H1 (cell line): ENCODE data around the gene HOXA13. TPM values are rescaled to one million over a fixed set of nuclear protein-coding genes. Genes with fewer than 3 reads are reported as not detected.

Source experiments
- CTBP2 ChIP-seq: IDR thresholded peaks from 2 replicates; pipeline ENCODE4 v1.7.0; 2011; ENCODE audit warnings: borderline replicate concordance, mild to moderate bottlenecking, moderate library complexity, mixed read lengths, low read length; ENCODE audit not compliant: insufficient read depth, insufficient read length
- EZH2 ChIP-seq: fragments of 200-600 bp; sonication (generic); IDR thresholded peaks from 2 replicates; pipeline ENCODE4 v1.7.1; 2012; ENCODE audit warnings: low read depth, mild to moderate bottlenecking, moderate library complexity, low read length, inconsistent platforms; ENCODE audit not compliant: severe bottlenecking
- GTF2F1 ChIP-seq: IDR thresholded peaks from 2 replicates; pipeline ENCODE4 v1.6.1; 2012; ENCODE audit warnings: low read depth, low read length, improper control_type of control experiment, borderline replicate concordance
- KDM1A ChIP-seq: fragments of 200-600, 300-600 bp; sonication (generic); IDR thresholded peaks from 2 replicates; pipeline ENCODE4 v1.7.1; 2016; ENCODE audit warnings: mild to moderate bottlenecking, low read length, borderline replicate concordance
- KDM4A ChIP-seq: IDR thresholded peaks from one replicate; pipeline ENCODE4 v1.7.1; 2012; ENCODE audit warnings: low read depth, mild to moderate bottlenecking, moderate library complexity, low read length, inconsistent platforms; ENCODE audit not compliant: severe bottlenecking
- NANOG ChIP-seq: IDR thresholded peaks from 2 replicates; pipeline ENCODE4 v1.6.1; 2011; ENCODE audit warnings: low read length, low read depth, mild to moderate bottlenecking, inconsistent platforms; ENCODE audit not compliant: insufficient read depth, poor library complexity, severe bottlenecking
- NRF1 ChIP-seq: IDR thresholded peaks from 2 replicates; pipeline ENCODE4 v1.6.1; 2011; ENCODE audit warnings: mild to moderate bottlenecking, low read depth, low read length, improper control_type of control experiment
- PHF8 ChIP-seq: fragments of 200-600 bp; sonication (generic); conservative IDR thresholded peaks from 2 replicates; pipeline ENCODE4 v1.7.1; 2012; ENCODE audit warnings: low read depth, mild to moderate bottlenecking, inconsistent platforms, low read length, moderate library complexity
- POLR2A ChIP-seq, 2 experiments: IDR thresholded peaks; 1 replicate in 1 of 2; 2 replicates in 1 of 2; pipeline ENCODE4 v1.6.1; 2011; ENCODE audit warnings: low read depth in 2 of 2, low read length in 2 of 2, mild to moderate bottlenecking in 2 of 2; ENCODE audit errors: control extremely low read depth in 1 of 2
- POLR2AphosphoS5 ChIP-seq: IDR thresholded peaks from 2 replicates; pipeline ENCODE4 v1.6.1; 2011; ENCODE audit warnings: low read depth, low read length
- RAD21 ChIP-seq, 2 experiments: IDR thresholded peaks in 1 of 2; conservative IDR thresholded peaks in 1 of 2; 2 replicates each; pipeline ENCODE4 v1.6.1; 2011; ENCODE audit warnings: low read depth in 2 of 2, low read length in 2 of 2, improper control_type of control experiment in 1 of 2, inconsistent platforms in 1 of 2, mild to moderate bottlenecking in 1 of 2, moderate library complexity in 1 of 2
- RBBP5 ChIP-seq: IDR thresholded peaks from 2 replicates; pipeline ENCODE4 v1.7.1; 2012; ENCODE audit warnings: low read depth, mild to moderate bottlenecking, inconsistent platforms, low read length, moderate library complexity, borderline replicate concordance
- RNF2 ChIP-seq: fragments of 200-900, 300-1000 bp; sonication (generic); IDR thresholded peaks from 2 replicates; pipeline ENCODE4 v1.7.1; 2016; ENCODE audit warnings: borderline replicate concordance, low read depth, mild to moderate bottlenecking, antibody characterized with exemption, low read length; ENCODE audit not compliant: poor library complexity, severe bottlenecking; ENCODE audit errors: missing control alignments
- SIN3A ChIP-seq, 2 experiments: IDR thresholded peaks in 1 of 2; conservative IDR thresholded peaks in 1 of 2; 2 replicates each; pipeline ENCODE4 v1.6.1; 2011 to 2012; ENCODE audit warnings: low read length in 2 of 2, improper control_type of control experiment in 1 of 2, low read depth in 1 of 2, mild to moderate bottlenecking in 1 of 2
- SIX5 ChIP-seq: IDR thresholded peaks from 2 replicates; pipeline ENCODE4 v1.6.1; 2011; ENCODE audit warnings: mild to moderate bottlenecking, low read depth, low read length
- TAF7 ChIP-seq: optimal IDR thresholded peaks from 2 replicates; pipeline ENCODE3; 2011; ENCODE audit warnings: low read depth, mild to moderate bottlenecking, inconsistent platforms, low read length, moderate library complexity, borderline replicate concordance
- TBP ChIP-seq: IDR thresholded peaks from 2 replicates; pipeline ENCODE4 v1.6.1; 2011; ENCODE audit warnings: low read depth, low read length, improper control_type of control experiment
- TCF12 ChIP-seq: IDR thresholded peaks from 2 replicates; pipeline ENCODE4 v1.6.1; 2011; ENCODE audit warnings: low read depth, mild to moderate bottlenecking, low read length
- polyA plus RNA-seq, 7 experiments: library from polyadenylated mRNA; depleted of rRNA in 3 of 7; stranded (reverse) in 5 of 7; unstranded in 2 of 7; fragments of >200 nt in 5 of 7; fragments of 200-250 nt in 2 of 7; gene quantifications; 1 replicate in 5 of 7; 2 replicates in 1 of 7; 4 replicates in 1 of 7; pipeline versions ENCODE4 v1.2.1 to v1.2.3, GENCODE V29; 2011 to 2013; ENCODE audit warnings: missing spikeins in 2 of 7, mixed read lengths in 2 of 7
- total RNA-seq: library from RNA; stranded (reverse); fragmentation: NEBNext Ultra II Directional; extraction: Animal tissue kit (Norgen Biotek cat#: 25700); gene quantifications from 2 replicates; pipeline ENCODE4 v1.2.1, GENCODE V29; 2021
- TF ChIP-seq, protein P1 (sequence below): IDR thresholded peaks from 2 replicates; pipeline ENCODE4 v1.6.1; 2012; ENCODE audit warnings: low read length, inconsistent platforms

Gene HOXA13
- total and polyA plus RNA-seq, 2 of the 8 experiments (the other 6 are each of a cell fraction or from before 2014, with no cell fraction given), result not detected

DNA sequence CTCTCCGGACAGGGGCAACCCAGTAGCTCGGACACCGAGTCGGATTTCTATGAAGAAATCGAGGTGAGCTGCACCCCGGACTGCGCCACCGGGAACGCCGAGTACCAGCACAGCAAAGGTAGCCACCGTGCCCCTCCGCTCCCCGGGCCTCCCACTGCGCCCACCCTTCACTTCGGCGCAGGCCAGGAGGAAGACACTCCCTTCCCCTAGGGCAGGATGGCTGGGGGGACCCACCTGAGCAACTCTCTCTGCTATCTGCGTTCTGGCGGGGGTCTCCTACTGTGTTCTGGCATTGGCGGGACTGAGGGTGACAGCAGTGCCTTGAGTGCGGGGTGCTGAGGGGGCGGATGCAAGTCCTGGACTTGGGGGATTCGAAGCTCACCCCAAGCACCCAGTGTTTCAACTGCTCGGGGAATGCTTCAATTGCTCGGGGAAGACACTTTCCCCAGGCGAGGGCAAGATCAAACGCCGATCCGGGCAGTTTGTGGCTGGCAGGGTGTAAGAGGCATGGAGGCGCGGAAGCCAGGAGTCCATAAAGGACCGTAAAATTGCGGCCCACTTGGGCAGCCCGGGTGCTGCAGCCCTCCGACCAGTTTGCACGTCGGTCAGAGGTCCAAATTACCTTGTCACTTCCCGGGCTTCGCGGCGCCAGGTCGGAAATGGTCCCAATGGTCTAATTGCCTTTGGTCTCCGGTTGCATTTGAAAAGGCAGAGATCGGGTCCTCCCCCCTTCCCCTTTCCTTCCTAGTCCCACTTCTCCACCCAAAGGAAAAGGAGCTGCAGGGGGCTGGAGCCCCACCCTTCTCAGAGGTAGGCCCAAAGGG lies 43.7 kb upstream of the HOXA13 start (continued):
- TF ChIP-seq GTF2F1 (no peak), TAF7 (no peak), TCF12 (no peak), RAD21 (IDR thresholded peaks at IDR 0.05 in 1 of 2, conservative IDR thresholded peaks at IDR 0.05 in 1 of 2; ENCODE audit: low read depth in 2 of 2, low read length in 2 of 2) (no peak), KDM4A (no peak), CTBP2 (peak; percentile 55), POLR2AphosphoS5 (no peak), PHF8 (no peak), SIN3A (conservative IDR thresholded peaks at IDR 0.05 in 1 of 2, IDR thresholded peaks at IDR 0.05 in 1 of 2; ENCODE audit: low read depth in 1 of 2, low read length in 2 of 2) (no peak), EZH2 (peak; percentile 91), NANOG (no peak), NRF1 (no peak), TBP (no peak), SIX5 (no peak), RNF2 (peak; percentile 76), KDM1A (no peak), RBBP5 (0 out of 2 replicates have a peak, but pooled peaks have one; percentile 6), POLR2A (IDR thresholded peaks at IDR 0.05; ENCODE audit: control extremely low read depth in 1 of 2, low read depth in 2 of 2, low read length in 2 of 2) (no peak)
- TF ChIP-seq, protein P1, sequence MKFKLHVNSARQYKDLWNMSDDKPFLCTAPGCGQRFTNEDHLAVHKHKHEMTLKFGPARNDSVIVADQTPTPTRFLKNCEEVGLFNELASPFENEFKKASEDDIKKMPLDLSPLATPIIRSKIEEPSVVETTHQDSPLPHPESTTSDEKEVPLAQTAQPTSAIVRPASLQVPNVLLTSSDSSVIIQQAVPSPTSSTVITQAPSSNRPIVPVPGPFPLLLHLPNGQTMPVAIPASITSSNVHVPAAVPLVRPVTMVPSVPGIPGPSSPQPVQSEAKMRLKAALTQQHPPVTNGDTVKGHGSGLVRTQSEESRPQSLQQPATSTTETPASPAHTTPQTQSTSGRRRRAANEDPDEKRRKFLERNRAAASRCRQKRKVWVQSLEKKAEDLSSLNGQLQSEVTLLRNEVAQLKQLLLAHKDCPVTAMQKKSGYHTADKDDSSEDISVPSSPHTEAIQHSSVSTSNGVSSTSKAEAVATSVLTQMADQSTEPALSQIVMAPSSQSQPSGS, result no peak
- TF ChIP-seq, all 59 proteins: peak for 6
